Loucy (cell line): ENCODE measurements around the gene GDPD5.

Source experiments
- CTCF ChIP-seq: fragments of 200-600 bp; sonication (generic); conservative IDR thresholded peaks from 2 replicates; pipeline ENCODE4 v1.5.1; 2014; ENCODE audit warnings: mild to moderate bottlenecking, antibody characterized with exemption, low read length
- EZH2phosphoT487 ChIP-seq: fragments of 200-600 bp; IDR thresholded peaks from 2 replicates; pipeline ENCODE4 v1.6.1; 2018; ENCODE audit warnings: antibody characterized with exemption, mild to moderate bottlenecking, moderate library complexity, borderline replicate concordance

- TF ChIP-seq EZH2phosphoT487 (no peak), CTCF (no peak)
Observed at GRCh38 chr11:75426720-75427086, 99.0 kb downstream of the GDPD5 start.
